Measurements from ENCODE around the gene SPTBN4. TPM values are rescaled to one million over a fixed set of nuclear protein-coding genes. Genes with fewer than 3 reads are reported as not detected.
"Not testable (repeated sequence)": the region's sequence is repeated elsewhere in the genome, so short reads cannot be mapped to it uniquely, and the experiment has no call there.

Gene SPTBN4
- total RNA-seq, 1 donor from 2014 or later: 0.17 TPM

- no peak for TF ChIP-seq CTCF (conservative IDR thresholded peaks at IDR 0.05; ENCODE audit: low read depth, low read length)
- no peak for DNase-seq (ENCODE audit: low read depth)
Observed at GRCh38 chr19:40559394-40559793, 92.6 kb downstream of the SPTBN4 start.

GRCh38 chr19:40560092-40560507 lies 93.3 kb downstream of the SPTBN4 start:
- no peak overlapping the region for H3K4me3 ChIP-seq (ENCODE audit: low read depth, low read length)
- no peak for DNase-seq (ENCODE audit: low read depth)
- no peak for TF ChIP-seq CTCF (conservative IDR thresholded peaks at IDR 0.05; ENCODE audit: low read depth, low read length)

More at GRCh38 chr19:40559394-40559793, 92.6 kb downstream of the SPTBN4 start:
- H3K4me3 ChIP-seq (ENCODE audit: low read depth, low read length): no peak overlapping the region

GRCh38 chr19:40561947-40562346 lies 95.1 kb downstream of the SPTBN4 start:
- no peak overlapping the region for H3K4me3 ChIP-seq (ENCODE audit: low read depth, low read length)
- DNase-seq (ENCODE audit: low read depth): no peak
- TF ChIP-seq CTCF (conservative IDR thresholded peaks at IDR 0.05; ENCODE audit: low read depth, low read length): no peak

- not testable (repeated sequence) for DNase-seq (ENCODE audit: low read depth); H3K4me3 ChIP-seq (ENCODE audit: low read depth, low read length)
Observed at GRCh38 chr19:40564535-40564934, 97.7 kb downstream of the SPTBN4 start.

- no peak for DNase-seq (ENCODE audit: low read depth)
- H3K4me3 ChIP-seq (ENCODE audit: low read depth, low read length): no peak overlapping the region
- TF ChIP-seq CTCF (conservative IDR thresholded peaks at IDR 0.05; ENCODE audit: low read depth, low read length): no peak
Observed at GRCh38 chr19:40565355-40565754, 98.6 kb downstream of the SPTBN4 start.

GRCh38 chr19:40565910-40566495 lies 99.2 kb downstream of the SPTBN4 start:
- no peak for DNase-seq (ENCODE audit: low read depth)
- no peak for TF ChIP-seq CTCF (conservative IDR thresholded peaks at IDR 0.05; ENCODE audit: low read depth, low read length)
- H3K4me3 ChIP-seq (ENCODE audit: low read depth, low read length): no peak overlapping the region

- peak overlapping the region; percentile 47 for H3K4me3 ChIP-seq (ENCODE audit: low read depth, low read length)
- no peak for TF ChIP-seq CTCF (conservative IDR thresholded peaks at IDR 0.05; ENCODE audit: low read depth, low read length)
- no peak for DNase-seq (ENCODE audit: low read depth)
Observed at GRCh38 chr19:40567040-40567749, 100.4 kb downstream of the SPTBN4 start.

All from epithelial cell of proximal tubule (primary cell).